Measurements from ENCODE around the gene PRRC2B. TPM values are rescaled to one million over a fixed set of nuclear protein-coding genes. Genes with fewer than 3 reads are reported as not detected.
A peak's percentile ranks its signal among the peaks of the same experiment; 100 is the strongest.

PRRC2B gene
- total and polyA plus RNA-seq, 2 of the 13 experiments (the other 11 are each of a cell fraction or from before 2014, with no cell fraction given), result 20.8 to 37.4 TPM

- peak; percentile 27 for TF ChIP-seq ZNF687 (CRISPR knock-in tag; IDR thresholded peaks at IDR 0.05)
- 0 out of 2 replicates have a peak, but pooled peaks have one; percentile 23 for TF ChIP-seq ZNF503 (CRISPR knock-in tag; IDR thresholded peaks at IDR 0.05)
- TF ChIP-seq ZNF362 (CRISPR knock-in tag; IDR thresholded peaks at IDR 0.05; ENCODE audit: borderline replicate concordance), result peak; percentile 66; the same call in 1 of the 2 replicates
- peak; percentile 43; the same call in 1 of the 2 replicates for TF ChIP-seq CREM (IDR thresholded peaks at IDR 0.05)
- no peak for TF ChIP-seq CREM (CRISPR knock-in tag; IDR thresholded peaks at IDR 0.05)
- no peak for TF ChIP-seq NFYB (CRISPR knock-in tag; IDR thresholded peaks at IDR 0.05)
- TF ChIP-seq ZNF367 (CRISPR knock-in tag; IDR thresholded peaks at IDR 0.05; ENCODE audit: borderline replicate concordance), result peak; percentile 23; the same call in 1 of the 2 replicates
- peak; percentile 16; the same call in 1 of the 2 replicates for TF ChIP-seq NCOA2 (CRISPR knock-in tag; IDR thresholded peaks at IDR 0.05)
- TF ChIP-seq TARDBP (CRISPR knock-in tag; IDR thresholded peaks at IDR 0.05), result no peak
- TF ChIP-seq FOXP4 (CRISPR knock-in tag; IDR thresholded peaks at IDR 0.05), result peak; percentile 64
- no peak for TF ChIP-seq KLF11 (CRISPR knock-in tag; IDR thresholded peaks at IDR 0.05)
Measured at GRCh38 chr9:131411719-131412681, 18.1 kb downstream of the PRRC2B start (continued).
